ENCODE results near the gene CHRD. TPM values are rescaled to one million over a fixed set of nuclear protein-coding genes. Genes with fewer than 3 reads are reported as not detected.

CHRD gene
- polyA plus RNA-seq, 3 donors: 8.2 to 9.9 (median 8.9) TPM

DNA sequence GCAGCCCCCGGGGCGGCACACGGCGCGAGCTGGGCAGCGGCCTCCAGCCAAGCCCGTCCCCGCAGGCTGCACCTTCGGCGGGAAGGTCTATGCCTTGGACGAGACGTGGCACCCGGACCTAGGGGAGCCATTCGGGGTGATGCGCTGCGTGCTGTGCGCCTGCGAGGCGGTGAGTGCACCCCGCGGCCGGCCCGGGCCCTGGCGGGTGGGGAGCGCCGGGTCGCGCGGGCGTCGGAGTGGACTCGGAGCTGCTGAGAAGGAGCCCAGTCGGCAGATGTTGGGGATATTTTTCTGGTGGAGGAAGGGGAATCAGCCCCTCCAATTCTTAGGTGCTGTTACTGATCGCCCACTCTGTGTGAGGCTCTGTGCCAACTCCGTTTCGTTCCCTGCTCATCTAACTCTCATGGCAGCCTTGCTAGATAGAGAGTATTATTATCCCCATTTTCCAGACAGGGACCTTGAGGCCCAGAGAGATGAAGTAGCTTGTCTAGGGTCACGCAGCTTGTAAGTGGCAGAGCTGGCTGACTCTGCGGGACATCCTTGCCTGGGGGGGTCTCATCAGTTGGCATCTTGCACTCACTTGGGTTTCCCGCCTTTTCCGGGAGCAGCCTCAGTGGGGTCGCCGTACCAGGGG lies 890 bp downstream of the CHRD start:
- no peak for DNase-seq (ENCODE audit: low read depth in 3 of 3, low spot score in 2 of 3)

DNA sequence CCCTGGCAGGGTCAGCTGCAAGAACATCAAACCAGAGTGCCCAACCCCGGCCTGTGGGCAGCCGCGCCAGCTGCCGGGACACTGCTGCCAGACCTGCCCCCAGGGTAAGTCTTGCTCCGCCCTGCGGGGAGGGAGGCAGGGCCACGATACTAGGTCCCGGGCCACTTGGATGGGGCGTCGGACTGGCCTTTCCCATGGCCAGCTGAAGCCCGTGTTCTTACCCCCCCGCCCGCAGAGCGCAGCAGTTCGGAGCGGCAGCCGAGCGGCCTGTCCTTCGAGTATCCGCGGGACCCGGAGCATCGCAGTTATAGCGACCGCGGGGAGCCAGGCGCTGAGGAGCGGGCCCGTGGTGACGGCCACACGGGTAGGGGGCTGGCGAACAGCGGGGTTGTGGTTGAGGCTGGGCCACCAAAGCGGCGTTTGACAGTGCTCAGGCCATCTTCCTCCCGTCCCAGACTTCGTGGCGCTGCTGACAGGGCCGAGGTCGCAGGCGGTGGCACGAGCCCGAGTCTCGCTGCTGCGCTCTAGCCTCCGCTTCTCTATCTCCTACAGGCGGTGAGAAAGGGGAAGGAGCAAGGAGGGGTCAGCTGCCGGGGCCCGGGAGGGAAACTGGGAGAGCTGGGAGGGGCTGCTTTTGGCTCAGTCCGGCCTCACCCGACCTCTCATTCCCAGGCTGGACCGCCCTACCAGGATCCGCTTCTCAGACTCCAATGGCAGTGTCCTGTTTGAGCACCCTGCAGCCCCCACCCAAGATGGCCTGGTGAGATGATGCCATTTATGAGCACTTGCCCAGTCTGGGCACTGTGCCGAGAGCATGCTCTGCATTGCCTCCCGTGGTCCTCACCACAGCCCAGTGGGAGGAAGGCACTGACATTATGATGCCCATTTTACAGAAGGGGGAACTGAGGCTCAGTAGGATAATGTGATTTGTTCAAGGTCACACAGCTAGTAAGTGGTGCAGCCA lies 1.7 kb downstream of the CHRD start:
- DNase-seq (ENCODE audit: low read depth in 3 of 3, low spot score in 2 of 3): no peak

DNA sequence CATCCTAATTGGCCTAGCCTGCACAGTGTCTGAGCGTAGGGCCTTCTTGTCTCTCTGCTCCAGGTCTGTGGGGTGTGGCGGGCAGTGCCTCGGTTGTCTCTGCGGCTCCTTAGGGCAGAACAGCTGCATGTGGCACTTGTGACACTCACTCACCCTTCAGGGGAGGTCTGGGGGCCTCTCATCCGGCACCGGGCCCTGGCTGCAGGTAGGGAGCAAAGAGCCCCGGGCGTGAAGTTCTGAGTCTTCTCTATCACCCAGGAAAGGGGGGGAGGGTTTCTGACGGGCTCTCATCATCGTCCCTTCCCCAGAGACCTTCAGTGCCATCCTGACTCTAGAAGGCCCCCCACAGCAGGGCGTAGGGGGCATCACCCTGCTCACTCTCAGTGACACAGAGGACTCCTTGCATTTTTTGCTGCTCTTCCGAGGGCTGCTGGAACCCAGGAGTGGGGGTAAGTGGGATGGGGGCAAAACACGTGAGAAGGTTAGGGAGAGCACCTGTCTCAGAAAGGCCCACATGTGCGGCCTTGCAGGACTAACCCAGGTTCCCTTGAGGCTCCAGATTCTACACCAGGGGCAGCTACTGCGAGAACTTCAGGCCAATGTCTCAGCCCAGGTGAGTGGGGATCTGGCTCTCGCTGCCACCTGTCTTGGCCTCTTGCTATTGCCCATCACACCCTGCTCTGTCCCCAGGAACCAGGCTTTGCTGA lies 2.6 kb downstream of the CHRD start:
- DNase-seq (ENCODE audit: low read depth in 3 of 3, low spot score in 2 of 3): no peak

- DNase-seq (ENCODE audit: low read depth in 3 of 3, low spot score in 2 of 3): no peak
Measured at GRCh38 chr3:184383033-184383740, 3.3 kb downstream of the CHRD start.

DNA sequence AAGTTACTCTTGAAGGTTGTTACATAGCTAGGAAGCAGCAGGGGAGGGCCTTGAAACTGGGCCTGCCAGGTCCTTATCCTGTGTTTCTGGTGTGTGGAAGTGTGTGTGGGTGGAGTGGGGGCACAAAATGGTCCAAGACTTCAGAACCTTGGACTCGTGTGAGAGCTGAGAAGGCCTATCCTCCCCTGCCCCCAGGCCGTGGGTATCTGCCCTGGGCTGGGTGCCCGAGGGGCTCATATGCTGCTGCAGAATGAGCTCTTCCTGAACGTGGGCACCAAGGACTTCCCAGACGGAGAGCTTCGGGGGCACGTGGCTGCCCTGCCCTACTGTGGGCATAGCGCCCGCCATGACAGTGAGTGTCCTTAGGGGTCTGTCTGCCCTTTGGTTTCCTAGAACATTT lies 4.5 kb downstream of the CHRD start:
- DNase-seq (ENCODE audit: low read depth in 3 of 3, low spot score in 2 of 3): no peak

DNA sequence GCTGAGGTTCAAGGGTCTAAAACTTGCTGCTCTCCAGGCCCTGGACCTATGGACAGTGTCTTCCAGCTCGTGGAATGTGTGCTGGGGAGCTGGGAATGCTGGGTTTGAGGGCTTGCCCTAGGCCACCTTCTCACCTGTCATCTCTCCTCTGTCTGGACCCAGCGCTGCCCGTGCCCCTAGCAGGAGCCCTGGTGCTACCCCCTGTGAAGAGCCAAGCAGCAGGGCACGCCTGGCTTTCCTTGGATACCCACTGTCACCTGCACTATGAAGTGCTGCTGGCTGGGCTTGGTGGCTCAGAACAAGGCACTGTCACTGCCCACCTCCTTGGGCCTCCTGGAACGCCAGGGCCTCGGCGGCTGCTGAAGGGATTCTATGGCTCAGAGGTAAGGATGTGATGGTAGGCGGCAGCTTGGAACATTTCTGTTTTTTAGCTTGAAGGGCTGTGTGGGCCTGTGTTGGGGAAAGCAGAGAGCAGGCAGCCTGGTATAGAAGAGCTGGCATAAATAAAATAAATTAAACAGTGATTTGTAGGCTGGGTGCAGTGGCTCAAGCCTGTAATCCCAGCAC lies 5.1 kb downstream of the CHRD start:
- DNase-seq (ENCODE audit: low read depth in 3 of 3, low spot score in 2 of 3): no peak

DNA sequence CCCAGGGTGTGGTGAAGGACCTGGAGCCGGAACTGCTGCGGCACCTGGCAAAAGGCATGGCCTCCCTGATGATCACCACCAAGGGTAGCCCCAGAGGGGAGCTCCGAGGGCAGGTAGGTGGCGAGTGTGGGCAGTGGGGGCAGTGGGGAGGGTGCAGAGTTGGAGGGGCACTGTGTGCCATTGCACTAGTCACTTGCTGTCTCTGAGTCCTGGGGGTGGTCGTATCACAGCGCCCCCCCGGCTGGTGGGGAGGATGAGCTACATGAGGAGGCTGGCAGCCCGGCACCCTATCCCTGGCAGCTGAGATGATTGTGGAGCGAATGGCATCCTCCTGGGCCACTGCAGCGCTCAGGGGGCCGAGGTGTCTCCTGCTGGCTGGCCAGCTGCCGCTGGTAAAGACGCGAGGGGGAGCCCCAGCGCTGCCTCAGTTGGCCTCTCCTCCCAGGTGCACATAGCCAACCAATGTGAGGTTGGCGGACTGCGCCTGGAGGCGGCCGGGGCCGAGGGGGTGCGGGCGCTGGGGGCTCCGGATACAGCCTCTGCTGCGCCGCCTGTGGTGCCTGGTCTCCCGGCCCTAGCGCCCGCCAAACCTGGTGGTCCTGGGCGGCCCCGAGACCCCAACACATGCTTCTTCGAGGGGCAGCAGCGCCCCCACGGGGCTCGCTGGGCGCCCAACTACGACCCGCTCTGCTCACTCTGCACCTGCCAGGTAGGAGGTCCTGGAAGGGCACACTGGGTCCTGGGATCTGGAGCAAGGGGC lies 6.4 kb downstream of the CHRD start:
- DNase-seq (ENCODE audit: low read depth in 3 of 3, low spot score in 2 of 3): no peak

GRCh38 chr3:184387174-184387714 lies 7.4 kb downstream of the CHRD start:
- no peak for DNase-seq (ENCODE audit: low read depth in 3 of 3, low spot score in 2 of 3)

DNA sequence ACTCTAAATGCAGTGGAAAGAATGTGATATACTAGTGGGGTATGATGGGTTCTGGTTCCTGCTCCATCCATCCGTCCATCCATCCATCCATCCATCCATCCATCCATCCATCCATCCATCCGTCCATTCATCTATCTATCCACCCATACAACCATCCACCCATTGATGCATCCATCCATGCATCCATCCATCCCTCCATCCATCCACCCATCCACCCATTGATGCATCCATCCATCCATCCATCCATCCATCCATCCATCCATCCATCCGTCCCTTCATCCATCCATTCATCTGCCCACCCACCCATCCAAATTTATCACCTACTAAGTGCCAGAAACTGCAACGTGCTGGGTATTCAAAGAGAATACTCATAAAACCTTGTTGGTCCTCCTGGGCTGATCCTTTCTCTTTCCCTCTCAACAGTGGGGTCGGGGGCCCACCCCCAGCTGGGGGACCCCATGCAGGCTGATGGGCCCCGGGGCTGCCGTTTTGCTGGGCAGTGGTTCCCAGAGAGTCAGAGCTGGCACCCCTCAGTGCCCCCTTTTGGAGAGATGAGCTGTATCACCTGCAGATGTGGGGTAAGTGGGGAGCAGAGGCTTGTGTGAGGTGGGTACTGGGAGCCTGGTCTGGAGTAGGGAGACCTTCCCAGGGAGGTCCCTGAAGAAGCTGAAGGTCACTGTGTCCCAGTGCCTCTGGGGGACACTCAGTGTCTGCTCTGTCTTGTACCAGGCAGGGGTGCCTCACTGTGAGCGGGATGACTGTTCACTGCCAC lies 8.5 kb downstream of the CHRD start:
- no peak for DNase-seq (ENCODE audit: low read depth in 3 of 3, low spot score in 2 of 3)

DNA sequence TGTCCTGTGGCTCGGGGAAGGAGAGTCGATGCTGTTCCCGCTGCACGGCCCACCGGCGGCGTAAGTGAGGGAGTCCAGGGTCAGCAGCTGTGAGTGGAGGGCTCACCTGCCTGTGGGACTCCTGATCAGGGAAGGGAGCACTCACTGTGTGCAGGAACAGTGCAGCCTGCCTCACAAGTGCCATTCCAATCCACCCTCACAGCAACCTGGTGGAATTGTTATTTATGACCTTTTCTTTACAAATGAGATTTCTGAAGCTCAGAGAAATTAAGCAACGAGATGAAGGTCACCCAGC lies 9.0 kb downstream of the CHRD start:
- DNase-seq (ENCODE audit: low read depth in 3 of 3, low spot score in 2 of 3): no peak

GRCh38 chr3:184389384-184389783 lies 9.5 kb downstream of the CHRD start:
- DNase-seq (ENCODE audit: low read depth in 3 of 3, low spot score in 2 of 3): no peak

DNA sequence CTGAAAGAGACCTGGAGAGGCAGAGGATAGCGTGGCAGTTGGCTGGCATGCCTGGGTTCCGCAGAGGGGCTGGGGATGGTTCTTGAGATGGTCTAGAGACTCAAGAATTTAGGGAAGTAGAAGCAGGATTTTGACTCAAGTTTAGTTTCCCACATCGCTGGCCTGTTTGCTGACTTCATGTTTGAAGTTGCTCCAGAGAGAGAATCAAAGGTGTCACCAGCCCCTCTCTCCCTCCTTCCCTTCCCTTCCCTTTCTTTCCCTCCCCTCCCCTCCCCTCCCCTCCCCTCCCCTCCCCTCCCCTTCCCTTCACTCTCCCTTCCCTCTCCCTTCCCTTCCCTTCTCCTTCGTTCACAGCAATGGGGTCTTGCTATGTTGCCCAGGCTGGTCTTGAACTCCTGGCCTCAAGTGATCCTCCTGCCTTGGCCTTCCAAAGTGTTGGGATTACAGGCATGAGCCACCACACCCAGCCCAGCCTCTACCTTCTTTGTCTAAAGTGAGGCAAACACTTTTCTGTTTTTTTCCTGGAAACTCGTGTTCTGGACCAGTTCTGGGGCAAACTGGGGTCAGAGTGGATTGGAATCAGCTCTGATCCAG lies 10.2 kb downstream of the CHRD start:
- no peak for DNase-seq (ENCODE audit: low read depth in 3 of 3, low spot score in 2 of 3)

DNA sequence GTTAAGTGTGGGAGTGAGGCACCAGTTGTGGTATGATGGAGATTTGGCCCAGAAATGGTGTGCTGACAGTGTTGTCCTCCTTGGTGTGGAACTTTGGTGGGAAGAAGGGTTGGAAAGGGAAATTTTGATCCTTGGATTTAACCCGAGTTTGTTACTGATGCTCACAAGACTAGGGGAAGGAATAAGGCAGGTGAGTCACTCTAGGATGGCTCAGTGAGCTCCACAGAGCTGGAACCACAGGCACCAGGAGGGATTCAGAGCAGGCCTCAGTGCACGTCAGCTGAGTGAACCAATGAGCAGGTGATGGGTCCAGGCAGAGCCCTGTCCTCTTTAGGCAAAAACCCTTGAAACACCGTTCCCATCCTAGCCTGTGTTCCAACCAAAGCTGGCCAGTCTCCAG lies 11.4 kb downstream of the CHRD start:
- DNase-seq (ENCODE audit: low read depth in 3 of 3, low spot score in 2 of 3): no peak

DNA sequence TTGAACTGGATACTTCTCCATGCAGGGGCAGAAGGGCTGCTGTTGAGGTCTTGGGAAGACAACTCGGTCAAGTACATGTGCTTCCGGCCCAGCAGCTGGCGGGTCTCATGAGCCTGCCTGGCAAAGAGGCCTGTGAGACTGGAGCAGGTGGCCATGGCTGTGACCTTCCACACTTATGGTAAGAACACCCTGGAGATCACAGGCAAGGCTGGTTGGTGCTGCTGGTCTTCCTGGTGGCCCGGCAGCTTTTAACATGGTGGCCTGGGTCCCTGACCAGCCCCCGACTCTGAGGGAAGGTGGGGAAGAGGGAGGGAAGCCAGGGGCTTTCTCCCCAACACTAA lies 15.4 kb downstream of the CHRD start:
- DNase-seq (ENCODE audit: low read depth in 3 of 3, low spot score in 2 of 3): no peak

DNA sequence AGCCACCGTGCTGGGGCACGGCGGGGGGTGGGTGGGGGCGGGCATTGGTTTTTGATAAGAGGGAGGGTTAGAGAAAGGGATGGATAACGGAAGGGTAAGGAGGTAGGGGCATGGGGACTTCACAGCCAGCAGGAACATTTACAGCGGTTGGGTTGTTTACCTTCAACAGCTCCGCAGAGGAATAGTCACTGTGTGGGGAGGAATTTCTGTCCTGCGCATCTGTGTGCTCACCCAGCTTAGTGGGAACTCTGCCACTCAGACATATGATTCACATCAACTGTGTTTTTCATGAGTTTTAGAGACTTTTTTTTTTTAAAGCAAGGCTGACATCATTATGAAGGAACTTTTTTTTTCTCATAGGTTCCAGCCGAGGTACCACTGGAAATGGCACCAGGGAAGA lies 19.6 kb downstream of the CHRD start:
- no peak for DNase-seq (ENCODE audit: low read depth in 3 of 3, low spot score in 2 of 3)

GRCh38 chr3:184405075-184406030 lies 25.5 kb downstream of the CHRD start:
- DNase-seq (ENCODE audit: low read depth in 3 of 3, low spot score in 2 of 3): no peak

DNA sequence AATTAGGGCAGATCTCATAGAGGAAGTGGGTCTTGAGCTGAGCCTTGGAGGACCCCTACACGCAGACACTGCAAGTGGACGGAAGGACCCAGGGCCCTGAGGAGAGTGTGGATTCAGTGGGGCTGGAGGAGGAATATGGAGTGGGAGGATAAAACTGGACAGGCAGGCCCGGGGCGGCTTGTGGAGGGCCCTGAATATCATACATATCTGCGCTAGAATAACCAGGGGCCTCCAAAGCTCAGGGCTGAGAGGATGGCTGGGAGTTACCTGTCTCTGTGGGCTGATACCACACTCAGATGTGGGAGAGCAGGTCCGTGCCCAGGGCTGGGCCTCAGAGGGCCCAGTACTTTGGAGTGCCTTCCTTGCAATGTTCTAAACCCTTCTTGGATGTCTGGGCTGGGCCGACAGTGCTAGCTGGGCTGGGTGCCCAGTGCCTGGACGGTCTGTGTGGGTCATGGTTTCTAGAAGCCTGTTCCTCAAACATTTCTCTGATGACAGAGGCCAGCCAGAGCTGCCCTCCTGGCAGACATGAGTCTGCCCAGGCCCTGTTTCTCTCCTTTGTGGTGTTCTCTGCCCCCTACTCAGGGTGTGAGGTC lies 29.6 kb downstream of the CHRD start:
- no peak for DNase-seq (ENCODE audit: low read depth in 3 of 3, low spot score in 2 of 3)

All from right renal cortex interstitium (tissue), 3 donors.